Endometrium (tissue), 2 donors: ENCODE data around the gene NME7.

Source experiments
- FAIRE-seq: peaks from 2 replicates; lab custom pipeline; 2012; peaks lifted over from hg19 to GRCh38; lab: Jason Lieb, UNC
- donor health status: control.
- donor health status: control.

NME7 gene

DNA sequence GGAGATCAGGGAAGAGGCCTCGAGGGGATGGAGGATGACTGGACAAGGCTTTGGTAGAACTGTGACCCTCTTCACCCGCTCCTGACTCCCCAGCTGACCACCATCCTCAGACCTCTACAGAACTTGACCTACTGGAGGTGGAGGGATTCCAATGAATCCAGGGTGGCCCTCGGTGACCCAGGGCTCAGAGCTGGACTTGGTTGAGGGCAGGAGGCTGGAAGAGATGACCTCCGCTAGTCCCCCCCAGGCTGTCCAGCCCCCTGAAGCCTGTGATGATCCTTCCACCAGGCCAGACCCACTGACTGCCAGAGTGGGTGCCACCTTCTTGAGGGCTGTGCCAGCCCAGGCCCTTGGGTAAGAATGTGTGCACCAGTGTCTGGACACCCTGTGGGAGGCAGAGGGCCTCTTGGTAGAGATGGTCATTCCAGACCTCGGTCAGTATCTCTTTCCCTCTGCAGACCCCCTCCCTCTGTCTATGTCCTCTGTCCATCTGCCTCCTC, 216.2 kb downstream of the NME7 start:
- FAIRE-seq, result no peak

DNA sequence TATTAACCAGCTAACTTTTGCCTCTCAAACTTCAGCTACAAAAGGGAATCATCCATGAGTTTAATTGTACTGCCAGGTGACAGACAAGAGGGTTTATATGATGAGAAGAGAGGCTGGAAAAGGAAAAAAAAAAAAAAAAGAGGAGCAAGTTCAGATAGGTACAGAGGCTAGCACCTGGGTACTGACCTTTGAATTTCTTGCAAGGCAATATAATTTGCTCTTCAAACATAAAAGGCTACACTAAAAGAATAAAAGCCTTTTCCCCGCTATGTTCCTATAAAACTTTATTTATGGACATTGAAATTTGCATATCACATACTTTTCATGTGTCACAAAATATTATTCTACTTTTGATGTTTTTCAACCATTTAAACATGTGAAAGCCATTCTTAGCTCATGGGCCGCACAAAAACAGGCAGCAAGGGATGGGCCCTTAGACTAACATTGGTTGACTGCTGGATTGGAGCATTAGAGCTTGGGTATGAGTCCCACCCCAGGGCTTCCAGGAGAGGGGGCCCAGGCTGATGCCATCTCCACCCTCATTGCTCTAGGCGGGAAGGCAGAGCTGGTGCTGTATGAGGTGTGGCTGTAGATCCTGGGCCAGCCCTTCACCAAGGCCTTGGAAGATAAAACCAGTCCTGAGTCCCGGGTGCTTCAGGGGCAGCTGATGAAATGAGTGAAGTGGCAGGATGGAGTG, 216.8 kb downstream of the NME7 start:
- no peak for FAIRE-seq

DNA sequence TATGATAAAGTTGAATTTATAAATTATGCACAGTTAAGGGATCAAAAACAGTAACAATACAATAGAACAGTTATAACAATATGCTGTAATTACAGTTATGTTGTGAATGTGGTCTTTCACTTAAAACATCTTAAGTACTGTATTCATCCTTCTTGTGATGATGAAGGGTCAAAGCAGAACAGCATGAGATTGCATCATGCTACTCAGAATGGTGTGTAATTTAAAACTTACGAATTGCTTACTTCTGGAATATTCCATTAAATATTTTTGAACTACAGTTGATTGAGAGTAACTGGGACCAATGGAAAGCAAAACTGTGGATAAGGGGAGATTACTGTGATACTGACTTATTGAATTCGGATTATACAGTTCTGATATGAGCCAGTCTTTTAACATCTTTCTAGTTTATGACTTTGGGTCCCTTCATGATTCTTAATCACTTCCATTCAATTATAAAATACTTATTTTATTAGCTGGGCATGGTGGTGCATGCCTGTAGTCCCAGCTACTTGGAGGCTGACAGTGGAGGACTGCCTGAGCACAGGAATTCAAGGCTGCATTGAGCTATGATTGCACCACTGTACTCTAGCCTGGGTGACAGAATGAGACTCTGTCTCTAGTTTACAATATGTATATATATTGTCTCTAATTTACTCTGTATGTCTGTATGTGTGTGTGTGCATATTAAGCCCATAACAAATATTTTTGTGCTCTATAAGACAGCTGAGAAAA, 217.9 kb downstream of the NME7 start:
- FAIRE-seq, result no peak

DNA sequence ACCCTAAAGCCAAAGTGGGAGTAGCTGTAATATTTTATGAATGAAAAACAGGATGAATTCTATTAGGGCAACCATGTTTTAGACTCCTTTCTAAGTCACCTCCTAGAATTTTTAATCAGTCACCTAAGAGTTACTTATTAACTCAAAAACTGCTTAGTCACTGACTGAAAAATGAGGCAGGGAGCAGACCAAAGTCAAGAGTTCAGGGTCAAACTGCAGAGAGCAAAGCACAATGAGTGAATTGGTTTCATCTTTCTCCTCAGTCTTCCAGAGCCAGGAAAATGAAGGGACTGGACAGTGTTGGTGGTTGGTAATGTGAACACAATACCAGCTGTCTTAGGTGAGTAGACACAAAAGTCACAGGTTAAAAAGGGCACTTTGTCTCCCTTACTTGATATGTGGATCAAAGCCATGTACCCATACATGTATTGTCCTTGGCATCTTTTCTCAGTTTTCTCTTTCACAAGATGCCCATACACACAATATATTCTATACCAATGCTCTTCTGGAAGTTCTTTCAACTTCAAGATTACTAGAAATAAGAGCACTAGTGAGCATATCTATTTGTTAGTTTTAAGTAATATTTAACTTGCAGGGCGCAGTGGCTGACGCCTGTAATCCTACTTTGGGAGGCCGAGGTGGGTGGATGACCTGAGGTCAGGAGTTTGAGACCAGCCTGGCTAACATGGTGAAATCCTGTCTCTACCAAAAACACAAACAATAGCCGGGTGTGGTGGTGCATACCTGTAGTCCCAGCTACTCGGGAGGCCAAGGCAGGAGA, 218.9 kb downstream of the NME7 start:
- FAIRE-seq, result no peak

DNA sequence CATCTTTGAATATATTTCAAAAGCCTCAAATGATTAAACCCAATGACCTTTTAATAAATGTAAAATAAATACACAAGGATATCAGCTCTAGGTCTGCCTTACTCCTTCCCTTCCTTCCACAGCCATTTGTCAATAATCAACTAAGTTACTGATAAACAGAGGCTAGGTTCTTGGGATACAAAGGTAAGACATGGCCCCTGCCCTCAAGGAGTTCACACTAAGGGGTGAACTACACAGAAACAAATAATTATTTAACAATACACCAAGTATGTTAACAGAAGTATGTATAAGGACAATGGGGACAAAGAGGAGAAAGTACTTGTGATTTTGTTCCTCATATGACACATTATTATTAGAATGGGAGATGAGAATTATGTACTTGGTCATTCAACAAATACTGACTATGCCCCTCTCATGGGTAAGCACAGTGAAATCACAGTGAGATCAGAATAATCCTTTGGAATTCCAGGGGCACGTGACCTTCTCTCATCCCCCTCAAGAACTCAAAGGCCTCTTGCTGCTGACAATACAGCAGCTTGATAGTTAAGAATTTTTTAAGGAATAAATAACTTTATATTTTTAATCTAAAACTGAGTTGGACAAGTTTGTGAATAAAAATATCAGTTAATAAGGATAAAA, 220.9 kb downstream of the NME7 start:
- no peak for FAIRE-seq

DNA sequence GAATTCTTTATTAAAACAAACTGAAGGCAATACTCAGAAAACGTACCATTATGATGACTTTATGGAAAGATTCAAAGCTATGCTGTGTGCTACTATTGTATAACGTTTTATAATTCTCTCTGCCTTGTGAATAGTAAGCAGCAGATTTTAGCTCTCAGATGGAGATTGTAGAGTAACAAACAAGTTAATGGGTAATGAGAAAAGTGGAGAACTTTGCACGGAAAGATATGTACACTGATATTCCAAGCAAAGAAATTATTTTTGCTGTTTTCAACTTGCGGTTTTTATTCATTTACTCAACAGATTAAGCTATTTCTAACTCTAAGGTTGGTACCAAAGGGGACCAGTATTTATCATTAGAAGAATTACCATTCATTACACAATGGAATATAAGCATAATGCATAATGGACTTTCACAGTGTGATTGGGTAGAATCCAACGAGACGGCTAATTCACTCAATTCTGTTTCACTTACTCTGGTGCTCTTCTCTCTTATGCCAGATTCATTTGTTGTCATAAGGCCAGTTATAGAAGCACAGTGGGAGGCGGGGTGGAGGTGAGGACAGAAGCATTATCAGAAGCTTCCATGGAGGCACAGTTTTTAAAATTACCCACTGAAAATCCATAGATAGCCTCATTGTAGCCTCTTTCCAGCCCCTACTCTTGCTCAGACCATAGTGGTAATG, 222.5 kb downstream of the NME7 start:
- FAIRE-seq, result no peak

DNA sequence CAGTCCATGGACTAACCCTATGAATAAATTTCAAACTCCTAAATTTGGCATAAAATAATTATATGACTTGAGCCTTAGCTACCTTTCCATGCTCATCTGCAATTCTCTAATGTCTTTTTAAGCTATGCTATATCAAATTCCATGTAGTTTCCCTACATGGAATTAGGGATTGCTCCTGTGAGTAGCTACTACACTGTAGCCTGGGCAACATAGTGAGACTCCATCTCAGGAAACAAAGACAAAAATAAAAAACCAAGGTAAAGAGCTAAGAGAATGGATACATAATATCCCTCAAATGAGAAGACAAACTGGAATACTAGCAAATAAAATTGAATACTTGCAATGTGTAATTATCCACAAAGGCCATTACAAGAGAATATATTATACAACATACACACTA, 223.6 kb downstream of the NME7 start:
- no peak for FAIRE-seq

DNA sequence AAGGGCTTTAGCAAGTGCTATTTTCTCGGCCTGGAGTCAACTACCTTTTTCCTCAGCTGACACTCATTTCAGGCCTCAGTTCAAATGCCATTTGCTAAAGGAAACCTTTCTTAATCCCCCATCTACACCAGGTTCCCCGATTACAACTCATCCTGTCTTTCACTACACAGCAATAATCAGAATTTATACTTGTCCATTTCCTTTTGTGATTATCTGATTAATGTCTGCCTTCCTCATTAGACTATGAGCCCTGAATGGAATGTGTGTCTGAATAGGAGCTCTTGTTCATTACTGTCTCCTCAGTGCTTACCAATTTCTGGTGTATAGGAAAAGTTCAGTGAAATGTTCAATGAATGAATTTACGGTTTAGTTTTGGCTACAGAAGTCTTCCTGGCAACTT, 224.3 kb downstream of the NME7 start:
- FAIRE-seq, result no peak

DNA sequence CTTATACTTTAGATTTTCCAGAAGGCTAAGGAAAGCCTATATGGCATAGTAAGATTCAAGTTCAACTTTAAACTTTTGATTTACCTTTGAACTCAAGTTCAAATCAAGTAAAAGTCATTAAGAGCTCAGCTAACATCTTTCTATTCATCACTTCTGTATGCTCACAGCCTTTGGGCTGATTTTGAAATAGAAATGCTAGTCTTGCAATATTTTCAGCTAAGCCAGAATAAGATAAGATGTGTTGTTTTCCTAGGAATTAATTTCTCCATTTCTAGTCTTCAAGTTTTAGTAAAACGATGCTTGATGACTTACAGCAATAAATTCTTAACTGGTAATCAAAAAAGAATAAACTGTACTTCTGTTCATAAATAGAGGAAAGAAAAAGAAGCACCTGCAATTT, 225.5 kb downstream of the NME7 start:
- no peak for FAIRE-seq

DNA sequence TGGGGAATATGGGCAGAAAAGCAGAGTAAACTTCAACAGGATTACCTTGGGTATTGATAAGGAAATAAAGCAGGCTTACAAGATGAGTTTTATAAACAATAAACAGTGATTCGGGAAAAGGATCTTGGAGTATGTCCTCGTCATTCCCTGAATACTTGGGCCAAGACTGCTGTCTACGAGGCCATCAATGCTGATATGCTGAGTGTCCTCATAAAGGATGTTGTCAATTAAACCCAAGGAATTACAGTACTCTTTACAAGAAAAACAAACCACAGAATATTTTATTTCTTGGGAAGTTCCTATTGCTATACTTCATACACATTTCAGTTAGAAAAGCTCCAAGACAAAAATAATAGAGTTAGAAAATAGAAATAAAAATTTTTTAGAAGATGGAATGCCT, 226.2 kb downstream of the NME7 start:
- FAIRE-seq, result no peak

DNA sequence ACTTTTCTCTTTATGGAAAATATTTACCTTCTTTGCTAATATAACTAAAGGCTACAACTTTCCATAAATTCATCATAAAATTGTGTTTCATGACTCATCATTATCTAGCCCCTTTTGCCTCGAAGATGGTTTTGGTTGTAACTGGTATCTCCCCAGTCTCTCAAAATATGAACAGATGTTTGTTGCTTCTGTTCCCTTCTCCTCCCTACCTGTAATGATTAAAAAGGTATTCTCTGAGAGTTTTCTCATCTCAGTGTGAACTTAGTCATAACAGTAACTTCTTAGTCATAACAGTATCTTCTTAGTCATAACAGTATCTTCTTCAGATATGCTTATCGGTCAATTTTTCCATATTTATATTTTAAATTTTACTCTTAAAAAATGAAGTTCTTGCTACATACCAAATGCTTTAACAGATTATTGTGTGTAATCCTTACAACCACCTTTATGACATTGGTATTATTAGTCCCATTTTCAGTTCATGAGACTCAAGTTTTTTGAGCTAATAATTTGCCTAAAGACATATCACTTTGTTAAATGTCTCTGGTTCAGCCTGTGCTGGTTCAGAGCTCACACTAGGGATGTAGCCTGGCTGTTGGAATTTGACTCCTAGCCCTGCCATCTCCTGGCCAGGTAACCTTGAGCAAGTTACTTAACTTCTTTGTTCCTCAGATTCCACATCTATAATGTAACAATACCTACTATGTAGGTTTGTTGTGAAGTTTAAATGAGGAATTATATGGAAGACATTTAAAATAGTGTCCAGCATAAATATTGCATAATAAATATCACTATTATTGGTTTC, 228.5 kb downstream of the NME7 start:
- FAIRE-seq, result no peak

DNA sequence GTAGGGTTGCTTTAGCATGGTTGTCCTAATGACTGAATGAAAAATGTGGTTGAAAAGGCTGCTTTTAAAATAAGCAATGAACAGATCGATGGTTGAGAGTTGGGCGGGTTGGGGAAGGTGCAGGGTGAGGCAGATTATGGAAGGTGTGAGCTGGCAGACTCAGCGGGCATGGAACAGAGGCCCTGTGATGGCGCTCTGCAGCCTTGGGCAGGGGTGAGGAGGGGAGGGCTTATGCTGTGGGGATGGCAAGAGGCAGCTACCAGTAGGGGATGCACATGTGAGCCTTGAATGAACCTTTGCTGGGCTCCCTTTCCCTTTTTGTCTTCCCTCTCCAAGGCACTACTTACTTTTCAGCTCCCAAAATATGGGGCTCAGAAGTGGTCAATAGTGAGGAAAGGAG, 230.2 kb downstream of the NME7 start:
- no peak for FAIRE-seq

DNA sequence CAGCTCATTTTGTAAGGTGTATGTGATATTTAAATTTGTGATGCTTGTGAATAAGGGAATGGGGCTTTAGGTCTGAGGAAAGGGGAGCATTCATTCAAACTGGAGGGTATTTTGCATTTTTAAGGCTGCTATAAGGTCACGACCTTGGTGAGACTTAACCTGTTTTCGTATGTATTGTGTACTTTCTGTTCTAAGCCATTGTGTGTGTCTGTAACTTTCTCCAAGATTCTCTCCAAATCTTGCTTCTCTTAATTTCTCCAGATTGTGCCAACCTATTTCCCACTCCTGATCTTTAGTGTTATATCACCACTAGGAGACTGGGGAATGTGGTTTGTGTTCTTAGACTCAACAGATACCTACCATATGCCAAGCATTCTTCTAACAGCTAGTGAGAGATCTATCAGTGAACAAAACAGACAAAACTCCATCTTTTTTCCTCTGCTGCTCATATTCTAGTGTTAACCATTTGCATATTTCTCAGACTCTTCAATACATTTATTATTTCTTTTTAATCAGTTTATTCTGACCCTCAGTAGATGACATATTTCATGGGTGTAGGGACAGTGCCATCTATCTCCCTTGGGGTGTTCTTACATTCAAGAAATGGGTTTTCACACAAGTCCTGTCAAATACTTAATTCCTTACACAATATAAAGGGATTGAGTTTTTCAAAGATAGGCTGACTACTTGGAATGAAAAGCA, 233.6 kb downstream of the NME7 start:
- no peak for FAIRE-seq

DNA sequence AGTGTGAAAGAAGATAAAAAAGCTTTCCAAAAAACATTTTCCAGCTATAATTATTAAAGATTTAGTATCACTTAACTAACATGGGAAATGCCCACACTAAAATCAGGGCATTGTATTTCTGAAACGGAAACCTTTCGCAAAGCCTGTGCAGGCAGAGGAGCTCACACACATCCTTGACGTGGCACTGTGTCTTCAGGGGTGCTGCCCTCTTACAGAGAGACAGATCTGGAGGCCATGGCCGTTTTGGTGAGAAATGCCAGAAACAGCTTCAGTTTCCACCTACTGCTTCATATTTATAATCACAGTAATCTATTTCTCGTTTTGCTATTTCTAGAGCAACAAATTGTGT, 234.4 kb downstream of the NME7 start:
- no peak for FAIRE-seq

DNA sequence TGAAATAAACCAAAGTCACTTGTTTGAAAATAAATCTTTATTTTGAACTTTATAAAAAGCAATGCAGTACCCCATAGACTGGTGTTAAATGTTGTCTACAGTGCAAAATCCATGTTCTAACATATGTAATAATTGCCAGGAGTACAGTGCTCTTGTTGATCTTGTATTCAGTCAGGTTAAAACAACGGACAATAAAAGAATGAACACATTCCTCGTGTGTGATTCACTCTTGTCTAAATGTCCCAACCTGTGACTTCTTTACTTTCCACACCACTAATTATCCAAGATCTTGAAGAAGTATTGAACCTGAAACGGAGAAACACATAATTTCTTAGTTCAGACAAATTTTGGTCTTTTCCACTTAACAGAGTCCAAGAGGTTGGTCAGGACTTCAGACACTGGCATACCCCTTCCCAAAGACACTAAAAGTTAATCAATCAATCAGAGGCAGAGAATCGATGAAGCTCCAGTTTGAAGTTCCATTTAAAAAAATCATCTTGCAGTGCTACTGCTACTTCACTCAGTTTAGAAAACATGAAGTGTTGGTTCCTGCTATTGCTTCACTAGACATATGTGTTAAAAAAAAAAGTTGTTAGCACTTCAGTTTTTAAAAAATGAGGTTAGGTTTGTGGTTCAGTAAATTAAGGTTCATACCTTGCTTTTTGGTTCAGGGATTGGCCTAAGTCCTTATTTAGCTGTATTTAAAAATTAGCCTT, 234.9 kb downstream of the NME7 start:
- FAIRE-seq, result no peak

DNA sequence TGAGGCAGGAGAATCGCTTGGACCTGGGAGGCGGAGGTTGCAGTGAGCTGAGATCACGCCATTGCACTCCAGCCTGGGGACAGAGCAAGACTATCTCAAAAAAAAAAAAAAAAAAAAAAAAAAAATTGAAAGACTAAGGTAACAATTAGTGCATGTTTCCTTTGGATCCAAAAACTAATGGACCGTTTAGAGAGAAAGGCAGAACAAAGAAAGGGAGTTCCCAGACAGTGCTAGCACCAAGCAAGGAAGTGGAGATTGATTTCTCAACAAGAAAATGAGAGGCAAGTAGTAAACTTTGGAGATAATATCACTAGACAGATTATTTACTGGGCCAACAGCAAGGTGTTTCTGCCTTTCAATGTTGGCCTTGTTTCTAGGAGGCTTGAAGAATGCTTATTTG, 236.9 kb downstream of the NME7 start:
- no peak for FAIRE-seq

DNA sequence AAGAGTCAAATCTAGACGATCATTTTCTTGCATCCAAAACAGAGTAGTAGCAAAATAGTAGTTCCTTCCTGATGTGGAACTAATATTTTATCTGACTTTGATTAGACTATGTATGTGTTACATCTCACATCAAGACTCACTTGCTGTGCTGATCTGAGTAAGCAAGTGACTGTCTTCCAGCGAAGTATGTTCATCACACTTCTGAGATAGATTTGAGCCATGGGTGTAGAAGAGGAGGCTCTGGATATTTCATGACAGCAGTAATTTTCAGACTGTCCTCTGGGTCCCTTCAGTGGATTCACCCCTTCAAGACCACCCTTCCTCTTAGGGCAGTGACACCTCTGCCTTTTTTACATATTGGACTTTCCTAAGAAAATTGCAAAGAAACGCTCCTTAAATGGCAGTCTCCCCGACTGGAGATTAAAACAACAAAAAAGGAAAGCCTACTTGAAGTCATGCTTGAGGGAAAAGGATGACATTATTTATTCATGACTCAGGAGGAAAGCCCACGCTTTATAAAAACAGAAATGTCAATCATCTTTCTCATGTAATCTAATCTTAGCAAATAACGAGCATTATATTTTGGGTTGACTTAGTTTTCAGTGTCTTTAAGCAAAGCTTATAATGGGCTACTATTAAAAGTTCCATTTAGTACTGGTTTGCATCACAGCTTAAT, 238.3 kb downstream of the NME7 start:
- FAIRE-seq, result no peak

DNA sequence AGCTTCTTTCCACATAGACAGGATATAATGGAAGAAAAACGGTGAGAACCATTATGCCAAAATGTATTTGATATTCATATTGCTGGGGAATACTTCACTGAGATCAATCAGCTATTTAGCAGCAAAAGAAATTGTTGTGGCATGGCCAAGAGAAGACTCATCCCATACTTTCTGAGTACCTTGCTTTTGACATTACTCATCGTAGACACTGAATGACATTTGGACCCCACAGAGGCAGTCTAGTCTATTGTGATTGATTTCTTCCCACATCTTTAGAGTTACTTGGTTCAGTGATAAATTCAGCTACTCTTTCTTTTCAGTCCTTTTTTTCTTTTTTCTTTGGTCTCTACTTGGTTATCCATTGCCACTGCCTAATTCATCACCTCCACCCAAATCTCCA, 239.0 kb downstream of the NME7 start:
- no peak for FAIRE-seq

DNA sequence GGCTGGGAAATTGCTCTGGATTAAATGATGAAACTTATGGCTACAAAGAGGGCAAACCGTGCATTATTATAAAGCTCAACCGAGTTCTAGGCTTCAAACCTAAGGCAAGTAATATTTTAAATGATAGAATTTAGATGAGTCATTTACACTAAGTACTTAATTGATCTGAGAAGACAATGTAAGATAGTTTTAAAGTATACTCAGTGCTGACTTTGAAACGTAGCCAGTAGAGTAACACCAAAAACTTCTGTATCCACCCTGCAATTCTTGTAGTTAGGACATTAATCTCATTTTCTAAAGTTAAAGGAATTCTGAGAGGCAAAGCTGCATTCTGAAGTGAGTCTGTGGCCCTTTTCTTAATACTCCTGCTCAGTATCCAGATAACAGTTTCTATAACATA, 240.3 kb downstream of the NME7 start:
- FAIRE-seq, result no peak
